ENCODE measurements around the gene TMEM245.
A peak's percentile ranks its signal among the peaks of the same experiment; 100 is the strongest.
"Not testable (repeated sequence)": the region's sequence is repeated elsewhere in the genome, so short reads cannot be mapped to it uniquely, and the experiment has no call there.

The TMEM245 gene

DNA sequence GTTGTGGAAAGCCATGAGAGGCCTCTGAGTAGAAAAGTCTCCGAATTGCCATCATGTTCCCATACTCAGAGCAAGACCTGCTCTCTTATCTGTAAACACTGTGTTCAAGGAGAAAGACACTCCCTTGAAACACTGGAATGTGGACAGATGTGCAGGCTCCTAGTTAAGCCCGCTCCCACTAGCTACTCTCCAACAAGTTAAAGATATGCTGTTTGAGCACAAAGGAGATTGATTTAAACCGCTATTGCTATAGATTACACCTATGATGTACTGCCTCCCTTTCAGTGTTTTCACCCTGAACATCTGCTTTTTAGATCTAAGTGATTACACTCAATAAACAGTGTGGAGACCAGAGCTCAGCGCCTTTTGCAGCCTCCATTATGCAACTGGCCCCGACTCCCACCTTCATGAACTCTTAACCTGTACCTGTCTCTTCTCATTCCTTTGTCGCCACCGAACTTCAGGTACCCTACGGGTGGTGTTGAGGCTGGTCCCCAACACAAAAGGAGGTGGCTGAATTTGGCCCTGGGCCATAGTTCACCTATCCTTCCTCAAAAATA lies 47.5 kb downstream of the TMEM245 start:
- no peak for DNase-seq

DNA sequence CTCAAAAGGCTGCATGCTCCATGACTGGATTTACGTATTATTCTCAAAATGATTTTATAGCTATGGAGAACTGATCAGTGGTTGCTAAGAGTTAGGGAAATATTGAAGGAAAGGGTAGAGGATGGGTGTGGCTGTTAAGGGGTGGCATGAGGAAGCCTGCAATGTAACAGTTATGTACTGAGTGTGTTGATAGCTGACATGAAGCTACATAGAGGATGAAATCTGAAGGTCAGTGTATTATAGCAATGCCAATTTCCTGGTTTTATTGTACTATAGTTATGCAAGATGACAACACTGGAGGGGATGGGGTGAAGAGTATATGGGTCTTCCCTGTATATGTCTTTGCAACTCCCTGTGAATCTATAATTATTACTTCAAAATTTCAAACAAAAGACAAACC lies 51.0 kb downstream of the TMEM245 start:
- no peak for DNase-seq

- DNase-seq: no peak
These were observed 54.6 kb downstream of the TMEM245 start for GRCh38 chr9:109064963-109065702.

DNA sequence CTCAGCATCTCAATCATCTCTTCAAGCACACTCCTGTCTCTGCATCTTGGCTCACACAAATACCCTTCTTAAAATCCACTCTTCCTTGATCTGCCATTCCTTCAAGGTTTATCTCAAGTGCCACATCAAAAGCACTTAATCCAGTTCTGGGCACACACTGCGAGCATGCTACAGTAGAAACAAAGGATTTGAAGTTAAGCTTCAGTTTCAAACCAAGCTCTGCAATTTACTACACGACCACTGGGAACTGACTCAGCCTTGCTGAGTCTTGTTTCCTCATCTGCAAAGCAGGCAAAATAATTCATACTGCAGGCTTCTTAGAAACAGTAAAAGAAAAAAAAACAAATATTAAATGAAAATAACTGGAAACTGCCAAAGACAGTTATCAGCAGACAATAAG lies 56.0 kb downstream of the TMEM245 start:
- no peak for DNase-seq

DNA sequence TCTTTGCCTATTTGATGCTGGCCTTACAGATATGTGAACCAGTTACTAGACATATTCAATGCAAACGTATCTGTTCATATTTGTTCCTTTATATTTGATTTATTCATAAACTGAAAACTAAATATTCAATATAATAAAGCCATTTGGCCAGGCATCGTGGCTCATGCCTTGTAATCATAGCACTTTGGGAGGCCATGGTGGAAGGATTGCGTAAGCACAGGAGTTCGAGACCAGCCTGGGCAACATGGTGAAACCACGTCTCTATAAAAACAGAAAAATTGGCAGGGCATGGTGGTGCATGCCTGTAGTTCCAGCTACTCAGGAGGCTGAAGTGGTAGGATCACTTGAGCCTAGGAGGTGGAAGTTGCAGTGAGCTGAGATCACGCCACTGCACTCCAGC lies 57.2 kb downstream of the TMEM245 start:
- DNase-seq: no peak

- no peak for DNase-seq
These were observed 59.6 kb downstream of the TMEM245 start for GRCh38 chr9:109060191-109060590.

- not testable (repeated sequence) for DNase-seq
These were observed 66.6 kb downstream of the TMEM245 start for GRCh38 chr9:109053121-109053520.

DNA sequence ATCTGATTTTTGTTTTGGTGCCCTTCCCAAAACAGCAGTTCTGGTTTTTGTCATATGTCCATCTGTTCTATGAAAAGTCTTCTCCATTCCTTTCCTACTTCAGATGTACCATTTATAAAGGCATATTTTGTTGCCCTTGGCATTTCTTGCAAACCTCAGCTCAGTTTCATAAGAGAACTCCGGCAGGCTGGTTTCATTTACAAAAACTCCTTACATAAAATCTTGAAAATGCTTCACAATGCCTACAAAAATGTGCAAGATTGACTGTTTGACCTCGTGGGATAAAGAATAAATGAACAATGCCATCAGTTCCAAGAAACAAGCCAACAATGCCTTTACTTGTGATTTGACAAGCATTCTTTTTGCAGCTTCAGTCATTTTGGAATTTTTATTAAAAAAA lies 67.3 kb downstream of the TMEM245 start:
- DNase-seq: no peak

DNA sequence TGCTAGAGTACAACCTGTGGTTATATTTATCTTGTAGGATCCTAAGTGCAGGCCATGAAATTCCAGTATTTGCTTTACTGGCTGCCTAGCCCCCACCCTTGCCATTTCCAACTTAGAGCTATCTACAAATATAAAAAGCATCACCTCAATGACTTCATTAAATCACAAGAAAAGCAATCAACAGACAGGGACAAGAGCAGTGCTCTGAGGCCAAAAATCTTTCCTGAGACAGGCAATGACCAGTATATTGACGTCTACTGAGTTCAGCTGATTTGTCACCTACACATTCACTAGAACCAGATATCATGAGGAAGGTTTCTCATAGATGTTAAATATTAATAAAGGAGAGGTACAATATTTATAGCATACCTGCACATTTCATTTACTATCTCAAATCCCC lies 68.0 kb downstream of the TMEM245 start:
- no peak for DNase-seq

GRCh38 chr9:109050444-109050843 lies 69.3 kb downstream of the TMEM245 start:
- DNase-seq: no peak

DNA sequence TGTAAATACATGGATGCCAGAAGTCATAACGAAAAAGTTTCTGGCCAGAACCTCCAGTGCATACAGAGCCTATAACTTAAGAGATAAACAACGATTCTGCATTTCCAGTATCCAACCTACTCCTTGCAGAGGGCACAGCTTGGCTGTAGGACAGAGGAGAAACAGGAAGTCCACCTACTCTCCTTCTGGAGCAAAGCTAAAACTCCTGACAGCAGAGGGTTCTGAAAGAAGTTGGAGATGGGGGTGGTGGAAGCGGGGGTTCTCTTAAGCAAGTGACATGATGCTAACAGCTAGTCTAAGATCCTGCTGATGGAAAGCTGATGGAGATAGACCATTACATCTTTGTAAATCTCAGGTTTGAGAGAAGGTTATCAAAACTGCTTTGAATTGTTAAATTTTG lies 70.9 kb downstream of the TMEM245 start:
- peak in 10 of 56 donors; percentile 1 to 25 (median 4) for DNase-seq

GRCh38 chr9:109047259-109047658 lies 72.5 kb downstream of the TMEM245 start:
- DNase-seq: no peak

- DNase-seq: no peak
These were observed 73.4 kb downstream of the TMEM245 start for GRCh38 chr9:109046346-109046745.

GRCh38 chr9:109043578-109043977 lies 76.2 kb downstream of the TMEM245 start:
- DNase-seq: no peak

DNA sequence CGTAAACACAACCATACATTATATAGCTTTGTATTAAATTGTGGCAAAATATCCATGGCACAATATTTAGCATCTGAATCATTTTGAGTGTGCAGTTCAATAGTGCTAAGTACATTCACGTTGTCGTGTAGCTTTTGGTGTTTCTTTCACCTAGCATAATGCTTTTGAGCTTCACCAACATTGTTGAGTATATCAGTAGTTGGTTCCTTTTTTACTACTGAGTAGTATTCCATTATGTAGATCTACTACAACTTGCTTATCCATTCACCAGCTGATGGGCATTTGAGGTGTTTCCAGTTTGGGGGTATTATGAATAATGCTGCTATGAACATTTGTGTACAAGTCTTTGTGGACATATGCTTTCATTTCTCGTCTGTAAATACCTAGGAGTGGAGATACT lies 79.2 kb downstream of the TMEM245 start:
- no peak for DNase-seq

DNA sequence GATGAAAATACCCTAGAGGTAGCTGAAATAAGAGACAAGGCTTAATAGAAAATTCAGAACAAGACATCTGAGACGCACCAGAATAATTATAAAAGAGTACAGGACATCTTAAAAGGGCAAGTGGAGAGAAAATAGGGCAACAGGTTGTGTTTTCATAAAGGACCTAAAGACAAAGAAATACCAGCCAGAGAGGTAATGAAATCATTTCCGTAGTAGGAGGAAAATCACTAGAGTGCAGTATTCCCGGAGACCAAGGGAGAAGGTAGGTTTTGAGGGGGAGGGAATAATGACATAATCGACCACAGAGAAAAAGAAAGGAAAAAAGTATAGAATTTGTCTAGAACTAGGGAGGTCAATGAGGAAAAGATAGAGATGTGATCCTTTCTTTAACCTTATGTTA lies 80.2 kb downstream of the TMEM245 start:
- DNase-seq: no peak

- no peak for DNase-seq
These were observed 81.6 kb downstream of the TMEM245 start for GRCh38 chr9:109037946-109038715.

- no peak for DNase-seq
These were observed 82.7 kb downstream of the TMEM245 start for GRCh38 chr9:109036744-109037680.

GRCh38 chr9:109035684-109036423 lies 83.9 kb downstream of the TMEM245 start:
- DNase-seq: no peak

- DNase-seq: no peak
These were observed 85.6 kb downstream of the TMEM245 start for GRCh38 chr9:109033941-109034700.

All from amygdala (tissue), 56 donors.